ENCODE data around the gene PTCSC3.

- TF ChIP-seq STAT1 (IDR thresholded peaks at IDR 0.05; ENCODE audit: unreplicated experiment) = no peak
- no peak for TF ChIP-seq CTCF (conservative IDR thresholded peaks at IDR 0.05; ENCODE audit: low read depth in 2 of 2)
These were observed 4.9 kb downstream of the PTCSC3 start for GRCh38 chr14:36171607-36172006.
